ENCODE data around the gene CLCN2.

CLCN2 gene

GRCh38 chr3:184332370-184333090 lies 28.9 kb downstream of the CLCN2 start:
- H3K4me1 ChIP-seq (ENCODE audit: control insufficient read depth, insufficient read depth, low read length) = peaks cover 38% of the 10 kb centered on the region
- H3K36me3 ChIP-seq (ENCODE audit: control insufficient read depth, insufficient read depth, low read length, severe bottlenecking) = peaks cover 79% of the 10 kb centered on the region
- no peaks in the 10 kb centered on the region for H3K27me3 ChIP-seq (replicated peaks; ENCODE audit: control insufficient read depth, insufficient read depth, low read length)
- peak; percentile 69 for DNase-seq (ENCODE audit: low read depth)
- H3K4me3 ChIP-seq (ENCODE audit: low read length) = no peak overlapping the region
- H3K9me3 ChIP-seq (ENCODE audit: control insufficient read depth, low read length) = no peaks in the 10 kb centered on the region
- peak overlapping the region; percentile 28 for H3K9ac ChIP-seq (ENCODE audit: low read length)

- no peak for DNase-seq (ENCODE audit: low read depth)
- Histone ChIP-seq H3K9ac (ENCODE audit: low read length) (peak overlapping the region; percentile 16), H3K4me3 (ENCODE audit: low read length) (no peak overlapping the region), H3K36me3 (ENCODE audit: control insufficient read depth, insufficient read depth, low read length, severe bottlenecking) (peaks cover 99% of the 10 kb centered on the region), H3K9me3 (ENCODE audit: control insufficient read depth, low read length) (no peaks in the 10 kb centered on the region), H3K4me1 (ENCODE audit: control insufficient read depth, insufficient read depth, low read length) (peaks cover 24% of the 10 kb centered on the region), H3K27me3 (replicated peaks; ENCODE audit: control insufficient read depth, insufficient read depth, low read length) (no peaks in the 10 kb centered on the region)
Measured at GRCh38 chr3:184328516-184328915, 32.9 kb downstream of the CLCN2 start.

- H3K9ac ChIP-seq (ENCODE audit: low read length) = no peak overlapping the region
- H3K9me3 ChIP-seq (ENCODE audit: control insufficient read depth, low read length) = no peaks in the 10 kb centered on the region
- no peak for DNase-seq (ENCODE audit: low read depth)
- no peak overlapping the region for H3K4me3 ChIP-seq (ENCODE audit: low read length)
- no peaks in the 10 kb centered on the region for H3K27me3 ChIP-seq (replicated peaks; ENCODE audit: control insufficient read depth, insufficient read depth, low read length)
- H3K4me1 ChIP-seq (ENCODE audit: control insufficient read depth, insufficient read depth, low read length) = peaks cover 38% of the 10 kb centered on the region
- H3K36me3 ChIP-seq (ENCODE audit: control insufficient read depth, insufficient read depth, low read length, severe bottlenecking) = peaks cover 99% of the 10 kb centered on the region
Measured at GRCh38 chr3:184327171-184327570, 34.2 kb downstream of the CLCN2 start.

- no peak for DNase-seq (ENCODE audit: low read depth)
- Histone ChIP-seq H3K9ac (ENCODE audit: low read length) (peak overlapping the region; percentile 5), H3K36me3 (ENCODE audit: control insufficient read depth, insufficient read depth, low read length, severe bottlenecking) (peaks cover 99% of the 10 kb centered on the region), H3K9me3 (ENCODE audit: control insufficient read depth, low read length) (no peaks in the 10 kb centered on the region), H3K27me3 (replicated peaks; ENCODE audit: control insufficient read depth, insufficient read depth, low read length) (no peaks in the 10 kb centered on the region), H3K4me3 (ENCODE audit: low read length) (no peak overlapping the region), H3K4me1 (ENCODE audit: control insufficient read depth, insufficient read depth, low read length) (peaks cover 43% of the 10 kb centered on the region)
Measured at GRCh38 chr3:184325715-184326369, 35.6 kb downstream of the CLCN2 start.

DNA sequence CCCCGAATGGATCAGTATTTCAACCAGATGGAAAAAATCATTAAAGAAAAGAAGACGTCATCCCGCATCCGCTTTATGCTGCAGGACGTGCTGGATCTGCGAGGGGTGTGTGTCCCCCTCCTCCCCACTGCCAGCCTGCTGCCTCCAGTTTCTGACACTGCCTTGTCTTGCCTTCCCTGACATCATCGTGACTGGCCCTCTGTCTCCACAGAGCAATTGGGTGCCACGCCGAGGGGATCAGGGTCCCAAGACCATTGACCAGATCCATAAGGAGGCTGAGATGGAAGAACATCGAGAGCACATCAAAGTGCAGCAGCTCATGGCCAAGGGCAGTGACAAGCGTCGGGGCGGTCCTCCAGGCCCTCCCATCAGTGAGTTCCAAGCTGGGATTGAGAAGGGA lies 36.1 kb downstream of the CLCN2 start:
- peaks cover 100% of the 10 kb centered on the region for H3K36me3 ChIP-seq (ENCODE audit: control insufficient read depth, insufficient read depth, low read length, severe bottlenecking)
- H3K4me1 ChIP-seq (ENCODE audit: control insufficient read depth, insufficient read depth, low read length) = peaks cover 49% of the 10 kb centered on the region
- H3K27me3 ChIP-seq (replicated peaks; ENCODE audit: control insufficient read depth, insufficient read depth, low read length) = no peaks in the 10 kb centered on the region
- no peak overlapping the region for H3K9ac ChIP-seq (ENCODE audit: low read length)
- H3K9me3 ChIP-seq (ENCODE audit: control insufficient read depth, low read length) = no peaks in the 10 kb centered on the region
- no peak for DNase-seq (ENCODE audit: low read depth)
- H3K4me3 ChIP-seq (ENCODE audit: low read length) = no peak overlapping the region

DNA sequence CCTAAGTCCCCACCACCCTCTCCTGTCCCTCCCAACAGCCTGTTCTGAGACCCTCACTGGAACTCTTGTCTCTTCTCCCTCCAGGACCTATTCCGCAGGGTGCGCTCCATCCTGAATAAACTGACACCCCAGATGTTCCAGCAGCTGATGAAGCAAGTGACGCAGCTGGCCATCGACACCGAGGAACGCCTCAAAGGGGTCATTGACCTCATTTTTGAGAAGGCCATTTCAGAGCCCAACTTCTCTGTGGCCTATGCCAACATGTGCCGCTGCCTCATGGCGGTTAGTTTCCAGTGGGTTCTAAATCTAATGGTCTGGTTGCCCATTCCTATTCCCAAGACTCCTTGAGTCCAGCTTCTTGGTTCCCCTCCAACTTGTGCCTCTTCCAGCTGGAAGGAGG lies 37.7 kb downstream of the CLCN2 start:
- Histone ChIP-seq H3K4me3 (ENCODE audit: low read length) (no peak overlapping the region), H3K4me1 (ENCODE audit: control insufficient read depth, insufficient read depth, low read length) (peaks cover 57% of the 10 kb centered on the region), H3K9me3 (ENCODE audit: control insufficient read depth, low read length) (no peaks in the 10 kb centered on the region), H3K9ac (ENCODE audit: low read length) (no peak overlapping the region), H3K27me3 (replicated peaks; ENCODE audit: control insufficient read depth, insufficient read depth, low read length) (no peaks in the 10 kb centered on the region), H3K36me3 (ENCODE audit: control insufficient read depth, insufficient read depth, low read length, severe bottlenecking) (peaks cover 90% of the 10 kb centered on the region)
- DNase-seq (ENCODE audit: low read depth) = no peak

GRCh38 chr3:184322731-184323487 lies 38.5 kb downstream of the CLCN2 start:
- peaks cover 87% of the 10 kb centered on the region for H3K36me3 ChIP-seq (ENCODE audit: control insufficient read depth, insufficient read depth, low read length, severe bottlenecking)
- peak overlapping the region; percentile 17 for H3K4me3 ChIP-seq (ENCODE audit: low read length)
- no peak for DNase-seq (ENCODE audit: low read depth)
- no peaks in the 10 kb centered on the region for H3K27me3 ChIP-seq (replicated peaks; ENCODE audit: control insufficient read depth, insufficient read depth, low read length)
- peak overlapping the region; percentile 78 for H3K9ac ChIP-seq (ENCODE audit: low read length)
- peaks cover 59% of the 10 kb centered on the region for H3K4me1 ChIP-seq (ENCODE audit: control insufficient read depth, insufficient read depth, low read length)
- H3K9me3 ChIP-seq (ENCODE audit: control insufficient read depth, low read length) = no peaks in the 10 kb centered on the region

DNA sequence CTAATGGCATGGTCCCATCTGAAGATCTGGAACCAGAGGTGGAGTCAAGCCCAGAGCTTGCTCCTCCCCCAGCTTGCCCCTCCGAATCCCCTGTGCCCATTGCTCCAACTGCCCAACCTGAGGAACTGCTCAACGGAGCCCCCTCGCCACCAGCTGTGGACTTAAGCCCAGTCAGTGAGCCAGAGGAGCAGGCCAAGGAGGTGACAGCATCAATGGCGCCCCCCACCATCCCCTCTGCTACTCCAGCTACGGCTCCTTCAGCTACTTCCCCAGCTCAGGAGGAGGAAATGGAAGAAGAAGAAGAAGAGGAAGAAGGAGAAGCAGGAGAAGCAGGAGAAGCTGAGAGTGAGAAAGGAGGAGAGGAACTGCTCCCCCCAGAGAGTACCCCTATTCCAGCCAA lies 39.7 kb downstream of the CLCN2 start:
- no peak for DNase-seq (ENCODE audit: low read depth)
- H3K36me3 ChIP-seq (ENCODE audit: control insufficient read depth, insufficient read depth, low read length, severe bottlenecking) = peaks cover 85% of the 10 kb centered on the region

GRCh38 chr3:184320104-184320445 lies 41.3 kb downstream of the CLCN2 start:
- peak; percentile 99 for DNase-seq (ENCODE audit: low read depth)
- Histone ChIP-seq H3K36me3 (ENCODE audit: control insufficient read depth, insufficient read depth, low read length, severe bottlenecking) (peaks cover 69% of the 10 kb centered on the region), H3K4me3 (ENCODE audit: low read length) (peak overlapping the region; percentile 75), H3K27me3 (replicated peaks; ENCODE audit: control insufficient read depth, insufficient read depth, low read length) (no peaks in the 10 kb centered on the region), H3K4me1 (ENCODE audit: control insufficient read depth, insufficient read depth, low read length) (peaks cover 73% of the 10 kb centered on the region), H3K9me3 (ENCODE audit: control insufficient read depth, low read length) (no peaks in the 10 kb centered on the region), H3K9ac (ENCODE audit: low read length) (peak overlapping the region; percentile 78)

More for the DNA sequence above, 39.7 kb downstream of the CLCN2 start:
- peaks cover 71% of the 10 kb centered on the region for H3K4me1 ChIP-seq (ENCODE audit: control insufficient read depth, insufficient read depth, low read length)
- H3K9me3 ChIP-seq (ENCODE audit: control insufficient read depth, low read length) = no peaks in the 10 kb centered on the region
- peak overlapping the region; percentile 78 for H3K9ac ChIP-seq (ENCODE audit: low read length)
- peak overlapping the region; percentile 75 for H3K4me3 ChIP-seq (ENCODE audit: low read length)
- H3K27me3 ChIP-seq (replicated peaks; ENCODE audit: control insufficient read depth, insufficient read depth, low read length) = no peaks in the 10 kb centered on the region

- Histone ChIP-seq H3K36me3 (ENCODE audit: control insufficient read depth, insufficient read depth, low read length, severe bottlenecking) (peaks cover 41% of the 10 kb centered on the region), H3K27me3 (replicated peaks; ENCODE audit: control insufficient read depth, insufficient read depth, low read length) (no peaks in the 10 kb centered on the region), H3K9me3 (ENCODE audit: control insufficient read depth, low read length) (no peaks in the 10 kb centered on the region), H3K9ac (ENCODE audit: low read length) (peak overlapping the region; percentile 100), H3K4me1 (ENCODE audit: control insufficient read depth, insufficient read depth, low read length) (peaks cover 53% of the 10 kb centered on the region), H3K4me3 (ENCODE audit: low read length) (peak overlapping the region; percentile 100)
- no peak for DNase-seq (ENCODE audit: low read depth)
Measured at GRCh38 chr3:184317201-184317600, 44.2 kb downstream of the CLCN2 start.

DNA sequence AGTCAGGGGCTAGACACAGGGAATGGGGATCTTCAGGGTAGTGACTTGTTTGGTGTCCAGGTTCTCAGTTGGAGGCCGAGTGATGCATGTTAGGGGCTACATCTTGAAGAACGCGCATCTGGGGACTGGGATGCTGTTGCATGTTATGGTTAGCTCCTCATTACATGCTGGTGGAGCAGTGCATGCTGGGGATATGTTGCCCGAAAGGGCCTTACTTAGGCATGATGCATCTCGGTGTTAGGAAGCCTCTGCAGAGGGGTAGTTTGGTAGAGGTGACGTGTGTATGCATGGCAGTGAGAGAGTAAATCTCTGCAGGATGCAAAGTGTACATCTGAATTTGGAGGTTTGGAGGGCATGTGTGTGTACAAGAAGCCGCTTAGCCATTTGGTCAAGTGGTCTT lies 44.6 kb downstream of the CLCN2 start:
- Histone ChIP-seq H3K27me3 (replicated peaks; ENCODE audit: control insufficient read depth, insufficient read depth, low read length) (no peaks in the 10 kb centered on the region), H3K4me1 (ENCODE audit: control insufficient read depth, insufficient read depth, low read length) (peaks cover 49% of the 10 kb centered on the region), H3K9ac (ENCODE audit: low read length) (peak overlapping the region; percentile 100), H3K4me3 (ENCODE audit: low read length) (peak overlapping the region; percentile 100), H3K9me3 (ENCODE audit: control insufficient read depth, low read length) (no peaks in the 10 kb centered on the region), H3K36me3 (ENCODE audit: control insufficient read depth, insufficient read depth, low read length, severe bottlenecking) (peaks cover 37% of the 10 kb centered on the region)
- no peak for DNase-seq (ENCODE audit: low read depth)

Measured in adipocyte (in vitro differentiated cells).